Ishikawa (cell line): ENCODE measurements around the gene POP4.

Source experiments
- CREB1 ChIP-seq: IDR thresholded peaks from 2 replicates; pipeline ENCODE4 v1.6.1; 2012; ENCODE audit warnings: low read depth
- EP300 ChIP-seq: IDR thresholded peaks from 2 replicates; pipeline ENCODE4 v1.6.1; 2012; ENCODE audit warnings: borderline replicate concordance
- TF ChIP-seq, protein P1 (sequence below): IDR thresholded peaks from 2 replicates; pipeline ENCODE4 v1.6.1; 2012; ENCODE audit warnings: low read depth, mild to moderate bottlenecking
- TF ChIP-seq, protein P2 (sequence below): IDR thresholded peaks from 2 replicates; pipeline ENCODE4 v1.6.1; 2012

- TF ChIP-seq EP300, result no peak
- TF ChIP-seq, protein P1, sequence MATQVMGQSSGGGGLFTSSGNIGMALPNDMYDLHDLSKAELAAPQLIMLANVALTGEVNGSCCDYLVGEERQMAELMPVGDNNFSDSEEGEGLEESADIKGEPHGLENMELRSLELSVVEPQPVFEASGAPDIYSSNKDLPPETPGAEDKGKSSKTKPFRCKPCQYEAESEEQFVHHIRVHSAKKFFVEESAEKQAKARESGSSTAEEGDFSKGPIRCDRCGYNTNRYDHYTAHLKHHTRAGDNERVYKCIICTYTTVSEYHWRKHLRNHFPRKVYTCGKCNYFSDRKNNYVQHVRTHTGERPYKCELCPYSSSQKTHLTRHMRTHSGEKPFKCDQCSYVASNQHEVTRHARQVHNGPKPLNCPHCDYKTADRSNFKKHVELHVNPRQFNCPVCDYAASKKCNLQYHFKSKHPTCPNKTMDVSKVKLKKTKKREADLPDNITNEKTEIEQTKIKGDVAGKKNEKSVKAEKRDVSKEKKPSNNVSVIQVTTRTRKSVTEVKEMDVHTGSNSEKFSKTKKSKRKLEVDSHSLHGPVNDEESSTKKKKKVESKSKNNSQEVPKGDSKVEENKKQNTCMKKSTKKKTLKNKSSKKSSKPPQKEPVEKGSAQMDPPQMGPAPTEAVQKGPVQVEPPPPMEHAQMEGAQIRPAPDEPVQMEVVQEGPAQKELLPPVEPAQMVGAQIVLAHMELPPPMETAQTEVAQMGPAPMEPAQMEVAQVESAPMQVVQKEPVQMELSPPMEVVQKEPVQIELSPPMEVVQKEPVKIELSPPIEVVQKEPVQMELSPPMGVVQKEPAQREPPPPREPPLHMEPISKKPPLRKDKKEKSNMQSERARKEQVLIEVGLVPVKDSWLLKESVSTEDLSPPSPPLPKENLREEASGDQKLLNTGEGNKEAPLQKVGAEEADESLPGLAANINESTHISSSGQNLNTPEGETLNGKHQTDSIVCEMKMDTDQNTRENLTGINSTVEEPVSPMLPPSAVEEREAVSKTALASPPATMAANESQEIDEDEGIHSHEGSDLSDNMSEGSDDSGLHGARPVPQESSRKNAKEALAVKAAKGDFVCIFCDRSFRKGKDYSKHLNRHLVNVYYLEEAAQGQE, result no peak
- TF ChIP-seq CREB1, result no peak
- TF ChIP-seq, protein P2, sequence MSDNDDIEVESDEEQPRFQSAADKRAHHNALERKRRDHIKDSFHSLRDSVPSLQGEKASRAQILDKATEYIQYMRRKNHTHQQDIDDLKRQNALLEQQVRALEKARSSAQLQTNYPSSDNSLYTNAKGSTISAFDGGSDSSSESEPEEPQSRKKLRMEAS, result no peak
These were observed 39.8 kb downstream of the POP4 start for GRCh38 chr19:29645911-29646310.
